Cardiac fibroblast (primary cell): ENCODE data around the gene LIF.
"Not testable (repeated sequence)": the region's sequence is repeated elsewhere in the genome, so short reads cannot be mapped to it uniquely, and the experiment has no call there.

Experiments
- DNase-seq, 2 donors: peaks; one replicate each; pipeline versions ENCODE4 v3.0.0 to v3.0.0-alpha.2; 2010; ENCODE audit warnings: low read depth in 2 of 2
- H3K4me3 ChIP-seq, 2 donors: replicated peaks in 1 of 2; 1 replicate in 1 of 2; 2 replicates in 1 of 2; pipeline ENCODE4 v1.5.1; 2011; ENCODE audit warnings: low read depth in 2 of 2, low read length in 2 of 2, mild to moderate bottlenecking in 2 of 2, moderate library complexity in 1 of 2
- CTCF ChIP-seq: IDR thresholded peaks from one replicate; pipeline ENCODE4 v1.5.1; 2011; ENCODE audit warnings: low read depth, mild to moderate bottlenecking, low read length, inconsistent platforms

The LIF gene

GRCh38 chr22:30206944-30207343, 39.6 kb downstream of the LIF start:
- H3K4me3 ChIP-seq = no peak overlapping the region
- TF ChIP-seq CTCF = no peak
- DNase-seq = peak; percentile 90 to 98

- H3K4me3 ChIP-seq = no peak overlapping the region
- DNase-seq = peak; percentile 97 to 100
- TF ChIP-seq CTCF = no peak
These were observed 41.1 kb downstream of the LIF start for GRCh38 chr22:30205281-30206115.

GRCh38 chr22:30204742-30205111, 41.8 kb downstream of the LIF start:
- H3K4me3 ChIP-seq = no peak overlapping the region
- no peak for TF ChIP-seq CTCF
- DNase-seq = peak; percentile 78 to 88

GRCh38 chr22:30204015-30204741, 42.4 kb downstream of the LIF start:
- H3K4me3 ChIP-seq = no peak overlapping the region
- TF ChIP-seq CTCF = no peak
- DNase-seq = no peak

GRCh38 chr22:30202531-30203006, 44.0 kb downstream of the LIF start:
- no peak for TF ChIP-seq CTCF
- peak; percentile 53 to 84 for DNase-seq

GRCh38 chr22:30201945-30202344, 44.6 kb downstream of the LIF start:
- DNase-seq = peak; percentile 88 to 96
- no peak for TF ChIP-seq CTCF
- H3K4me3 ChIP-seq = no peak overlapping the region

More at GRCh38 chr22:30202531-30203006, 44.0 kb downstream of the LIF start:
- no peak overlapping the region for H3K4me3 ChIP-seq

- H3K4me3 ChIP-seq, DNase-seq: not testable (repeated sequence)
These were observed 45.7 kb downstream of the LIF start for GRCh38 chr22:30200905-30201304.
